SK-N-SH treated with all-trans-retinoic acid at 6 μM for 48 hours (cell line): Measurements from ENCODE around the gene CASP10.

Experiments
- ATAC-seq: fragments of 200-7000 bp; cut with Tn5 transposase; 3 replicates; pipeline ENCODE4 v1.9.1; 2020; ENCODE audit warnings: mild to moderate bottlenecking, moderate library complexity
- ARNTL ChIP-seq: fragments of 450-650 bp; formaldehyde crosslinking; IDR thresholded peaks from 2 replicates; pipeline ENCODE4 v1.5.0; 2020; ENCODE audit warnings: low read depth, mild to moderate bottlenecking, moderate library complexity, borderline replicate concordance
- BACH2 ChIP-seq: fragments of 250-450 bp; sonication (Bioruptor Pico); IDR thresholded peaks from 2 replicates; pipeline ENCODE4 v1.9.0; 2021; ENCODE audit warnings: mild to moderate bottlenecking, borderline replicate concordance
- CSDC2 ChIP-seq: fragments of 250-450 bp; sonication (Bioruptor Pico); IDR thresholded peaks from 2 replicates; pipeline ENCODE4 v1.5.0; 2020; ENCODE audit warnings: mild to moderate bottlenecking, moderate library complexity
- GLIS3 ChIP-seq: fragments of 250-450 bp; sonication (Bioruptor Pico); IDR thresholded peaks from 2 replicates; pipeline ENCODE4 v1.5.0; 2020; ENCODE audit warnings: mild to moderate bottlenecking, moderate library complexity
- ISL1 ChIP-seq: fragments of 250-450 bp; sonication (Bioruptor Pico); IDR thresholded peaks from 2 replicates; pipeline ENCODE4 v2.1.2; 2022; ENCODE audit warnings: mild to moderate bottlenecking, moderate library complexity
- OSR1 ChIP-seq: fragments of 250-450 bp; sonication (Bioruptor Pico); IDR thresholded peaks from 2 replicates; pipeline ENCODE4 v1.8.0; 2022; ENCODE audit warnings: moderate library complexity, mild to moderate bottlenecking, inconsistent platforms
- RARB ChIP-seq: fragments of 250-450 bp; sonication (Bioruptor Pico); IDR thresholded peaks from 2 replicates; pipeline ENCODE4 v1.8.0; 2021; ENCODE audit warnings: mild to moderate bottlenecking, moderate library complexity
- SNAI2 ChIP-seq: fragments of 250-450 bp; sonication (Bioruptor Pico); IDR thresholded peaks from 2 replicates; pipeline ENCODE4 v1.5.0; 2020; ENCODE audit warnings: mild to moderate bottlenecking, moderate library complexity
- TCF4 ChIP-seq: fragments of 250-450 bp; sonication (Bioruptor Pico); IDR thresholded peaks from 2 replicates; pipeline ENCODE4 v1.8.0; 2021; ENCODE audit warnings: mild to moderate bottlenecking, moderate library complexity, borderline replicate concordance
- ZC3H10 ChIP-seq: fragments of 250-450 bp; sonication (Bioruptor Pico); IDR thresholded peaks from 2 replicates; pipeline ENCODE4 v1.5.1; 2021; ENCODE audit warnings: mild to moderate bottlenecking, moderate library complexity
- ZFP30 ChIP-seq: fragments of 450-650 bp; formaldehyde crosslinking; IDR thresholded peaks from 2 replicates; pipeline ENCODE4 v1.5.0; 2022; ENCODE audit warnings: mild to moderate bottlenecking, moderate library complexity
- ZNF565 ChIP-seq: fragments of 450-650 bp; formaldehyde crosslinking; conservative IDR thresholded peaks from 2 replicates; pipeline ENCODE4 v1.5.0; 2020; ENCODE audit warnings: low read depth, mild to moderate bottlenecking, moderate library complexity
- ZNF70 ChIP-seq: fragments of 450-650 bp; formaldehyde crosslinking; IDR thresholded peaks from 2 replicates; pipeline ENCODE4 v1.5.0; 2020; ENCODE audit warnings: mild to moderate bottlenecking, moderate library complexity
- ZNF8 ChIP-seq: fragments of 450-650 bp; formaldehyde crosslinking; IDR thresholded peaks from 2 replicates; pipeline ENCODE4 v1.5.0; 2020; ENCODE audit warnings: mild to moderate bottlenecking, moderate library complexity
- TF ChIP-seq, protein P1 (sequence below): fragments of 250-450 bp; sonication (Bioruptor Pico); IDR thresholded peaks from 2 replicates; pipeline ENCODE4 v1.5.1; 2021; ENCODE audit warnings: mild to moderate bottlenecking, moderate library complexity
- TF ChIP-seq, protein P2 (sequence below): fragments of 250-450 bp; sonication (Bioruptor Pico); IDR thresholded peaks from 2 replicates; pipeline ENCODE4 v1.8.0; 2021; ENCODE audit warnings: low read depth, mild to moderate bottlenecking, moderate library complexity, borderline replicate concordance
- TF ChIP-seq, protein P3 (sequence below): fragments of 250-450 bp; sonication (Bioruptor Pico); IDR thresholded peaks from 2 replicates; pipeline ENCODE4 v1.5.0; 2020; ENCODE audit warnings: mild to moderate bottlenecking, moderate library complexity
- TF ChIP-seq, protein P4 (sequence below): fragments of 250-450 bp; sonication (Bioruptor Pico); IDR thresholded peaks from 2 replicates; pipeline ENCODE4 v1.5.1; 2020; ENCODE audit warnings: low read depth, mild to moderate bottlenecking, moderate library complexity

The CASP10 gene

DNA sequence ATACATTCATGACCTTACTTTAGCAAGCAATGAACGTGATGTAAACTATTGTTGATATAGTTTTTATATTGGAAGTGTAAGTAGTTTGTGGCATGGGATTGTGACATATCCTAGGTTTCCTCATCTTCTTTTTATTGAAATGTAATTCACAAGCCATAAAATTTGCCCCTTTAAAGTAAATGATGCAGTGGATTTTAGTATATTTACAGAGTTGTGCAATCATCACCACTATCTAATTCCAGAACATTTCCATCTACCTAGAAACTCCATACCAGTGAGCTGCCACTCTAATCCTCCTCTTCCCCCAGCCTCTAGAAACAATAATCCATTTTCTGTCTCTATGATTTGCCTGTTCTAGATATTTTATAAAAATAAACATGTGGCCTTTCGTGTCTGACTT is 10.7 kb upstream of the CASP10 start (continued):
- TF ChIP-seq, protein P1, sequence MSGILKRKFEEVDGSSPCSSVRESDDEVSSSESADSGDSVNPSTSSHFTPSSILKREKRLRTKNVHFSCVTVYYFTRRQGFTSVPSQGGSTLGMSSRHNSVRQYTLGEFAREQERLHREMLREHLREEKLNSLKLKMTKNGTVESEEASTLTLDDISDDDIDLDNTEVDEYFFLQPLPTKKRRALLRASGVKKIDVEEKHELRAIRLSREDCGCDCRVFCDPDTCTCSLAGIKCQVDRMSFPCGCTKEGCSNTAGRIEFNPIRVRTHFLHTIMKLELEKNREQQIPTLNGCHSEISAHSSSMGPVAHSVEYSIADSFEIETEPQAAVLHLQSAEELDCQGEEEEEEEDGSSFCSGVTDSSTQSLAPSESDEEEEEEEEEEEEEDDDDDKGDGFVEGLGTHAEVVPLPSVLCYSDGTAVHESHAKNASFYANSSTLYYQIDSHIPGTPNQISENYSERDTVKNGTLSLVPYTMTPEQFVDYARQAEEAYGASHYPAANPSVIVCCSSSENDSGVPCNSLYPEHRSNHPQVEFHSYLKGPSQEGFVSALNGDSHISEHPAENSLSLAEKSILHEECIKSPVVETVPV (CRISPR knock-in tag), result no peak
- TF ChIP-seq OSR1 (CRISPR knock-in tag) (no peak), CSDC2 (no peak), SNAI2 (CRISPR knock-in tag) (no peak)

DNA sequence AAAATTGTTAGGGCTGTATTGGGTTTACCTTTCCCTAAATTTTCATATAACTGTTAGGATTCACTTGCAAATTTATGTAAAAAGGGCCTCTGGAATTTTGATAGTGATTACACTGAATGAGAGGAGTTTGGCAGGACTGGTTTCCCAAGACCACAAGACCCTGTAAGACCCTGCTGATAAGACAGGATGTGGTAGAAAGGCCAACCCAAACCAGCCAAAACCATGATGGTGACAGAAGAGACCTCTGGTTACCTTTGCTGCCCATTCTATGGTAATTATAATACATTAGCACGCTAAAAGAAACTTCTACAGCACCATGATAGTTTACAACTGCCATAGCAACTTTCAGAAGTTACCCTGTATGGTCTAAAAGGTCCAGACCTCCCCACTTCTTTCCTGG is 8.3 kb upstream of the CASP10 start:
- no peak for ATAC-seq
- no peak for TF ChIP-seq CSDC2
- TF ChIP-seq GLIS3 (CRISPR knock-in tag), result no peak
- TF ChIP-seq ISL1 (CRISPR knock-in tag), result no peak
- TF ChIP-seq BACH2 (CRISPR knock-in tag), result no peak

DNA sequence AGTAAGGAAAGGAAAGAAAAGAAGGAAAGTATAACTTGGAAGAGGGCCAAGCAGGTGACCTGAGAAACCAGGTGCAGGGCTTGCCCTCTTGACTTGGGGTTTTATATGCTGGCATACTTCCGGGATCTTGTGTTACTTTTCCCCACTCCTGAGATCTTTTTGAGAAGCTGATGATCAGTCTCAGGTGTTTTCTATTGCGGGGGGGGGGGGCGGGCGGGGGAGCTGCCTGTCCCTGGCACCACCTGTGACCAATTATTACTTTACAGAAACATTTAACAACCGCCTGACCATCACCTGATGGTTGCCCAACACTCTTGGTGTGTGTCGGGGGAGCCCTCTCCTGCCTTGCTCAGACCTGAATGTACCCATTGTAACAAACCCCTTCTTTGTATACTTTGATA is 6.9 kb upstream of the CASP10 start:
- TF ChIP-seq ARNTL (CRISPR knock-in tag), result no peak
- TF ChIP-seq, protein P2, sequence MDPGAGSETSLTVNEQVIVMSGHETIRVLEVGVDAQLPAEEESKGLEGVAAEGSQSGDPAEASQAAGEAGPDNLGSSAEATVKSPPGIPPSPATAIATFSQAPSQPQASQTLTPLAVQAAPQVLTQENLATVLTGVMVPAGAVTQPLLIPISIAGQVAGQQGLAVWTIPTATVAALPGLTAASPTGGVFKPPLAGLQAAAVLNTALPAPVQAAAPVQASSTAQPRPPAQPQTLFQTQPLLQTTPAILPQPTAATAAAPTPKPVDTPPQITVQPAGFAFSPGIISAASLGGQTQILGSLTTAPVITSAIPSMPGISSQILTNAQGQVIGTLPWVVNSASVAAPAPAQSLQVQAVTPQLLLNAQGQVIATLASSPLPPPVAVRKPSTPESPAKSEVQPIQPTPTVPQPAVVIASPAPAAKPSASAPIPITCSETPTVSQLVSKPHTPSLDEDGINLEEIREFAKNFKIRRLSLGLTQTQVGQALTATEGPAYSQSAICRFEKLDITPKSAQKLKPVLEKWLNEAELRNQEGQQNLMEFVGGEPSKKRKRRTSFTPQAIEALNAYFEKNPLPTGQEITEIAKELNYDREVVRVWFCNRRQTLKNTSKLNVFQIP (CRISPR knock-in tag), result no peak
- no peak for TF ChIP-seq SNAI2 (CRISPR knock-in tag)
- no peak for TF ChIP-seq ZC3H10 (CRISPR knock-in tag)
- TF ChIP-seq RARB (CRISPR knock-in tag), result no peak
- TF ChIP-seq, protein P1 (CRISPR knock-in tag), result no peak
- TF ChIP-seq OSR1 (CRISPR knock-in tag), result no peak
- TF ChIP-seq, protein P3, sequence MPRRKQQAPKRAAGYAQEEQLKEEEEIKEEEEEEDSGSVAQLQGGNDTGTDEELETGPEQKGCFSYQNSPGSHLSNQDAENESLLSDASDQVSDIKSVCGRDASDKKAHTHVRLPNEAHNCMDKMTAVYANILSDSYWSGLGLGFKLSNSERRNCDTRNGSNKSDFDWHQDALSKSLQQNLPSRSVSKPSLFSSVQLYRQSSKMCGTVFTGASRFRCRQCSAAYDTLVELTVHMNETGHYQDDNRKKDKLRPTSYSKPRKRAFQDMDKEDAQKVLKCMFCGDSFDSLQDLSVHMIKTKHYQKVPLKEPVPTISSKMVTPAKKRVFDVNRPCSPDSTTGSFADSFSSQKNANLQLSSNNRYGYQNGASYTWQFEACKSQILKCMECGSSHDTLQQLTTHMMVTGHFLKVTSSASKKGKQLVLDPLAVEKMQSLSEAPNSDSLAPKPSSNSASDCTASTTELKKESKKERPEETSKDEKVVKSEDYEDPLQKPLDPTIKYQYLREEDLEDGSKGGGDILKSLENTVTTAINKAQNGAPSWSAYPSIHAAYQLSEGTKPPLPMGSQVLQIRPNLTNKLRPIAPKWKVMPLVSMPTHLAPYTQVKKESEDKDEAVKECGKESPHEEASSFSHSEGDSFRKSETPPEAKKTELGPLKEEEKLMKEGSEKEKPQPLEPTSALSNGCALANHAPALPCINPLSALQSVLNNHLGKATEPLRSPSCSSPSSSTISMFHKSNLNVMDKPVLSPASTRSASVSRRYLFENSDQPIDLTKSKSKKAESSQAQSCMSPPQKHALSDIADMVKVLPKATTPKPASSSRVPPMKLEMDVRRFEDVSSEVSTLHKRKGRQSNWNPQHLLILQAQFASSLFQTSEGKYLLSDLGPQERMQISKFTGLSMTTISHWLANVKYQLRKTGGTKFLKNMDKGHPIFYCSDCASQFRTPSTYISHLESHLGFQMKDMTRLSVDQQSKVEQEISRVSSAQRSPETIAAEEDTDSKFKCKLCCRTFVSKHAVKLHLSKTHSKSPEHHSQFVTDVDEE (CRISPR knock-in tag), result no peak
- TF ChIP-seq ZNF8 (CRISPR knock-in tag), result no peak
- TF ChIP-seq GLIS3 (CRISPR knock-in tag), result no peak
- TF ChIP-seq ZFP30, result no peak
- TF ChIP-seq TCF4 (CRISPR knock-in tag), result no peak
- TF ChIP-seq ZNF565, result no peak
- no peak for TF ChIP-seq CSDC2
- TF ChIP-seq, protein P4, sequence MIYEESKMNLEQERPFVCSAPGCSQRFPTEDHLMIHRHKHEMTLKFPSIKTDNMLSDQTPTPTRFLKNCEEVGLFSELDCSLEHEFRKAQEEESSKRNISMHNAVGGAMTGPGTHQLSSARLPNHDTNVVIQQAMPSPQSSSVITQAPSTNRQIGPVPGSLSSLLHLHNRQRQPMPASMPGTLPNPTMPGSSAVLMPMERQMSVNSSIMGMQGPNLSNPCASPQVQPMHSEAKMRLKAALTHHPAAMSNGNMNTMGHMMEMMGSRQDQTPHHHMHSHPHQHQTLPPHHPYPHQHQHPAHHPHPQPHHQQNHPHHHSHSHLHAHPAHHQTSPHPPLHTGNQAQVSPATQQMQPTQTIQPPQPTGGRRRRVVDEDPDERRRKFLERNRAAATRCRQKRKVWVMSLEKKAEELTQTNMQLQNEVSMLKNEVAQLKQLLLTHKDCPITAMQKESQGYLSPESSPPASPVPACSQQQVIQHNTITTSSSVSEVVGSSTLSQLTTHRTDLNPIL (CRISPR knock-in tag), result no peak
- TF ChIP-seq ZNF70, result no peak
- TF ChIP-seq, all 23 proteins: peak for 0
- no peak for ATAC-seq

DNA sequence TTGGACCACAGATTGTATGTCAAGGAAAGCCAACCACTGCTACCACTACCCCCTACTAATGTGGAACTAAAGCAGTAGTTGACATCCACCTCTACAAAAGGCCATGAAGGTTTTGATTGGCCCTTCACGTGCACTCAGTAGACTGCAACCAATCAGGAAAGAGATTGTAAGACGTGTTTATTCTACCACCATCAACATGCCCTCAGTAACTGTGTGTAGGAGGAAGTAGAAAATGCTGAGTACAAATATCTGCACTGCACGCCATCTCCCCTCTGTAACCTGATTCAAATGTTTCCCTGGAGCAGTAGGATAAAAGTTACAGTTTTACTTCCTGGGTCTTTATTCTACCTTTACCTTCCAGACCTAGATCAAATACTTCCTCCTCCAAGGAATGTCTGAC is 2.9 kb upstream of the CASP10 start:
- TF ChIP-seq, protein P1 (CRISPR knock-in tag), result no peak
- no peak for TF ChIP-seq OSR1 (CRISPR knock-in tag)
- ATAC-seq, result no peak
